Keratinocyte (primary cell): ENCODE data around the gene PDE12. TPM values are rescaled to one million over a fixed set of nuclear protein-coding genes. Genes with fewer than 3 reads are reported as not detected.

Source experiments
- DNase-seq: peaks from one replicate; pipeline ENCODE4 v3.0.0-alpha.2; 2011; ENCODE audit warnings: low read depth, missing footprints, low spot score
- FAIRE-seq: peaks from 2 replicates; lab custom pipeline; 2011; peaks lifted over from hg19 to GRCh38; lab: Jason Lieb, UNC
- H2AFZ ChIP-seq: 2 replicates; pipeline ENCODE4 v1.6.0; 2012; ENCODE audit warnings: low read length, control low read depth, inconsistent platforms; ENCODE audit not compliant: control insufficient read depth
- H3K27ac ChIP-seq: 2 replicates; pipeline ENCODE4 v1.5.1; 2011; ENCODE audit warnings: low read length; ENCODE audit not compliant: control insufficient read depth, insufficient read depth
- H3K27me3 ChIP-seq: 3 replicates; pipeline ENCODE4 v1.6.0; 2011; ENCODE audit warnings: low read length; ENCODE audit not compliant: control insufficient read depth, insufficient read depth; ENCODE audit errors: extremely low read depth
- H3K36me3 ChIP-seq, 2 experiments: 2 replicates in 1 of 2; 3 replicates in 1 of 2; pipeline ENCODE4 v1.5.1; 2011; ENCODE audit warnings: low read length in 2 of 2, mild to moderate bottlenecking in 1 of 2; ENCODE audit not compliant: control insufficient read depth in 2 of 2, insufficient read depth in 2 of 2; ENCODE audit errors: extremely low read depth in 1 of 2
- H3K4me1 ChIP-seq: 3 replicates; pipeline ENCODE4 v1.5.1; 2011; ENCODE audit warnings: low read length; ENCODE audit not compliant: control insufficient read depth, insufficient read depth; ENCODE audit errors: extremely low read depth
- H3K4me2 ChIP-seq: 3 replicates; pipeline ENCODE4 v1.6.0; 2011; ENCODE audit warnings: low read depth, low read length; ENCODE audit not compliant: control insufficient read depth, insufficient read depth; ENCODE audit errors: extremely low read depth
- H3K4me3 ChIP-seq, 3 experiments: fragments of 200-600 bp in 1 of 3; sonication (generic) in 1 of 3; 2 replicates in 2 of 3; 3 replicates in 1 of 3; pipeline ENCODE4 v1.5.1; 2011 to 2016; ENCODE audit warnings: low read length in 3 of 3, mild to moderate bottlenecking in 3 of 3, control low read depth in 2 of 3, inconsistent platforms in 1 of 3, low read depth in 1 of 3, mixed read lengths in 1 of 3, mixed run types in 1 of 3, moderate library complexity in 1 of 3; ENCODE audit not compliant: control insufficient read depth in 2 of 3, insufficient read depth in 2 of 3; ENCODE audit errors: extremely low read depth in 1 of 3
- H3K79me2 ChIP-seq: 2 replicates; pipeline ENCODE4 v1.6.0; 2012; ENCODE audit warnings: low read length; ENCODE audit not compliant: control insufficient read depth, insufficient read depth
- H3K9ac ChIP-seq: 3 replicates; pipeline ENCODE4 v1.6.0; 2011; ENCODE audit warnings: low read length; ENCODE audit not compliant: control insufficient read depth, insufficient read depth; ENCODE audit errors: extremely low read depth
- H3K9me1 ChIP-seq: 3 replicates; pipeline ENCODE4 v1.6.0; 2011; ENCODE audit warnings: low read length; ENCODE audit not compliant: control insufficient read depth, insufficient read depth; ENCODE audit errors: extremely low read depth
- H3K9me3 ChIP-seq: 2 replicates; pipeline ENCODE4 v1.5.1; 2012; ENCODE audit warnings: low read depth, low read length; ENCODE audit not compliant: control insufficient read depth
- H4K20me1 ChIP-seq: 3 replicates; pipeline ENCODE4 v1.6.0; 2011; ENCODE audit warnings: low read length; ENCODE audit not compliant: control insufficient read depth, insufficient read depth; ENCODE audit errors: extremely low read depth
- EZH2 ChIP-seq: IDR thresholded peaks from one replicate; pipeline ENCODE4 v1.6.1; 2012; ENCODE audit warnings: inconsistent platforms, mild to moderate bottlenecking, low read length, moderate library complexity
- dilution Hi-C: fragments of 300-500 bp; cut with MboI; formaldehyde crosslinking; loops from one replicate; pipeline ENCODE4 v1.7.0; 2020; ENCODE audit warnings: low sequenced_read_pairs; ENCODE audit not compliant: extremely low pct_ligation_motif_present
- polyA plus RNA-seq, 5 experiments: library from polyadenylated mRNA; depleted of rRNA in 3 of 5; stranded (reverse) in 3 of 5; stranded (forward) in 1 of 5; unstranded in 1 of 5; fragments of >200 nt; gene quantifications; 1 replicate in 1 of 5; 2 replicates in 3 of 5; 3 replicates in 1 of 5; pipeline versions ENCODE4 v1.2.1 to v1.2.3, GENCODE V29; 2011 to 2012; ENCODE audit warnings: missing spikeins in 2 of 5, low read depth in 1 of 5, low replicate concordance in 1 of 5
- TF ChIP-seq, protein P1 (sequence below), 3 experiments: IDR thresholded peaks in 1 of 3; conservative IDR thresholded peaks in 1 of 3; optimal IDR thresholded peaks in 1 of 3; 2 replicates in 2 of 3; 3 replicates in 1 of 3; pipeline versions ENCODE3 to v1.5.1; 2011; ENCODE audit warnings: low read length in 3 of 3, mild to moderate bottlenecking in 3 of 3, moderate library complexity in 2 of 3, control low read depth in 1 of 3, inconsistent platforms in 1 of 3; ENCODE audit not compliant: insufficient read depth in 2 of 3; ENCODE audit errors: extremely low read depth in 1 of 3

Gene PDE12
- polyA plus RNA-seq, 1 donor (not counting 4 experiments of a cell fraction or from before 2014, with no cell fraction given): 15.2 TPM

DNA sequence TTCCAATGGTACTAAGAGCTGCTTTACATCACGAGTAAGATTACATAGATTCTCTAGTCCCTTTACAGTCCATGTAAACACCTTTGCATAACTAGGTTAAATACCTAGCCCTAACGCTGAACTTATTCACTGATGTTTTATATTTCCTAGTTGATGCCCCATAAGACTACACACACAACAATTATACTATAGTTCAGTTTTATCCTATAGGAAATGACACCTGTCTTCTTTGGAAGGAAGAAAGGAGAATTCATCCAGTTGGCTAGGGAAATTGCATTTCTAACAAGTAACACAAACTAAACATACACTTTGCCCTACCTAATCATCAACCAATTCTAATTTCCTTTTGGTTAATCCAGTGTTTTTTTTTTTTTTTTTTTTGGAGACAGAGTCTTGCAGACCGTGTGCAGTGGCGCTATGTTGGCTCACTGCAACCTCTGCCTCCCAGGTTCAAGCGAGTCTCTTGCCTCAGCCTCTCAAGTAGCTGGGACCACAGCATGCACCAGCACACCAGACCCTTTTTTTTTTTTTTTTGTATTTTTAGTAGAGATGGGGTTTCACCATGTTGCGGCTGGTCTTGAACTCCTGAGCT lies 13.9 kb downstream of the PDE12 start:
- peaks cover 4% of the 10 kb centered on the region for H3K79me2 ChIP-seq
- H3K4me1 ChIP-seq: no peaks in the 10 kb centered on the region
- dilution Hi-C loops: no loop called here

DNA sequence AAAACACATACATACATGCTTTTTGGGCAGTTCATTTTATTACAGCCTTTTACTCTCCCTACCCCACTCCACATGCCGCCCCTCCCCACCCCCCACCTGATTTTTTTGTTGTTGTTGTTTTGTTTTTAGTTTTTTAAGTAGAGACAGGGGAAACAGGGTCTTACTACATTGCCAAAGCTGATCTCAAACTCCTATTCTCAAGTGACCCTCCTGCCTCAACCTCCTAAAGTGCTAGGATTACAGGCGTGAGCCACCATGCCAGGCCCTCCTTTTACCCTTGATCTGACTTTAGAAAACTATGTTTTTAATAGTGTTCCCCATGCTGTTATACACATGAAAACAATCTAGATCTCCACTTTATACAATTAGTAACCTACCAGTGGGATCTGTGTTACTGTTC lies 14.8 kb downstream of the PDE12 start:
- H3K79me2 ChIP-seq: peaks cover 4% of the 10 kb centered on the region
- no peak overlapping the region for H2AFZ ChIP-seq
- H4K20me1 ChIP-seq: peaks cover 8% of the 10 kb centered on the region
- H3K36me3 ChIP-seq: peaks cover 15 to 30% of the 10 kb centered on the region in 2 experiments
- no peaks in the 10 kb centered on the region for H3K27me3 ChIP-seq
- no peaks in the 10 kb centered on the region for H3K9me1 ChIP-seq
- no peaks in the 10 kb centered on the region for H3K9me3 ChIP-seq
- dilution Hi-C loops: no loop called here
- H3K4me3 ChIP-seq: no peak overlapping the region
- no peak overlapping the region for H3K9ac ChIP-seq
- FAIRE-seq: no peak
- no peak for DNase-seq
- TF ChIP-seq EZH2: no peak
- TF ChIP-seq, protein P1, sequence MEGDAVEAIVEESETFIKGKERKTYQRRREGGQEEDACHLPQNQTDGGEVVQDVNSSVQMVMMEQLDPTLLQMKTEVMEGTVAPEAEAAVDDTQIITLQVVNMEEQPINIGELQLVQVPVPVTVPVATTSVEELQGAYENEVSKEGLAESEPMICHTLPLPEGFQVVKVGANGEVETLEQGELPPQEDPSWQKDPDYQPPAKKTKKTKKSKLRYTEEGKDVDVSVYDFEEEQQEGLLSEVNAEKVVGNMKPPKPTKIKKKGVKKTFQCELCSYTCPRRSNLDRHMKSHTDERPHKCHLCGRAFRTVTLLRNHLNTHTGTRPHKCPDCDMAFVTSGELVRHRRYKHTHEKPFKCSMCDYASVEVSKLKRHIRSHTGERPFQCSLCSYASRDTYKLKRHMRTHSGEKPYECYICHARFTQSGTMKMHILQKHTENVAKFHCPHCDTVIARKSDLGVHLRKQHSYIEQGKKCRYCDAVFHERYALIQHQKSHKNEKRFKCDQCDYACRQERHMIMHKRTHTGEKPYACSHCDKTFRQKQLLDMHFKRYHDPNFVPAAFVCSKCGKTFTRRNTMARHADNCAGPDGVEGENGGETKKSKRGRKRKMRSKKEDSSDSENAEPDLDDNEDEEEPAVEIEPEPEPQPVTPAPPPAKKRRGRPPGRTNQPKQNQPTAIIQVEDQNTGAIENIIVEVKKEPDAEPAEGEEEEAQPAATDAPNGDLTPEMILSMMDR (optimal IDR thresholded peaks at IDR 0.05 in 1 of 3, IDR thresholded peaks at IDR 0.05 in 1 of 3, conservative IDR thresholded peaks at IDR 0.05 in 1 of 3; ENCODE audit: extremely low read depth in 1 of 3, insufficient read depth in 2 of 3, low read length in 3 of 3): no peak
- H3K27ac ChIP-seq: no peak overlapping the region
- H3K4me2 ChIP-seq: no peak overlapping the region
- no peaks in the 10 kb centered on the region for H3K4me1 ChIP-seq

More for the DNA sequence above, 13.9 kb downstream of the PDE12 start:
- no peaks in the 10 kb centered on the region for H3K9me3 ChIP-seq
- H2AFZ ChIP-seq: no peak overlapping the region
- peaks cover 8% of the 10 kb centered on the region for H4K20me1 ChIP-seq
- no peak overlapping the region for H3K4me2 ChIP-seq
- FAIRE-seq (no peak), DNase-seq (no peak)
- H3K27ac ChIP-seq: no peak overlapping the region
- H3K36me3 ChIP-seq: peaks cover 15 to 25% of the 10 kb centered on the region in 2 experiments
- H3K9ac ChIP-seq: no peak overlapping the region
- H3K4me3 ChIP-seq: no peak overlapping the region
- TF ChIP-seq EZH2: no peak
- TF ChIP-seq, protein P1 (optimal IDR thresholded peaks at IDR 0.05 in 1 of 3, IDR thresholded peaks at IDR 0.05 in 1 of 3, conservative IDR thresholded peaks at IDR 0.05 in 1 of 3; ENCODE audit: extremely low read depth in 1 of 3, insufficient read depth in 2 of 3, low read length in 3 of 3): no peak
- no peaks in the 10 kb centered on the region for H3K9me1 ChIP-seq
- no peaks in the 10 kb centered on the region for H3K27me3 ChIP-seq
